HAP-1 (cell line): ENCODE measurements around the gene ZNF678.
"Not testable (repeated sequence)": the region's sequence is repeated elsewhere in the genome, so short reads cannot be mapped to it uniquely, and the experiment has no call there.

Experiments
- DNase-seq, 2 experiments: peaks; one replicate each; pipeline ENCODE4 v3.0.0-alpha.2; 2016 to 2020; ENCODE audit warnings: low spot score in 2 of 2
- H3K27me3 ChIP-seq: fragments of 250-450 bp; sonication (Bioruptor Pico); 2 replicates; pipeline ENCODE4 v1.5.1; 2020; ENCODE audit warnings: low read depth, mild to moderate bottlenecking, moderate library complexity
- H3K36me3 ChIP-seq: fragments of 250-450 bp; sonication (Bioruptor Pico); replicated peaks from 2 replicates; pipeline ENCODE4 v1.5.1; 2020; ENCODE audit warnings: mild to moderate bottlenecking
- H3K4me1 ChIP-seq: fragments of 250-450 bp; sonication (Bioruptor Pico); 2 replicates; pipeline ENCODE4 v1.5.1; 2020; ENCODE audit warnings: mild to moderate bottlenecking
- H3K4me3 ChIP-seq: fragments of 250-450 bp; sonication (Bioruptor Pico); 2 replicates; pipeline ENCODE4 v1.5.1; 2020; ENCODE audit warnings: mild to moderate bottlenecking, moderate library complexity
- H3K9me3 ChIP-seq: fragments of 250-450 bp; sonication (Bioruptor Pico); 2 replicates; pipeline ENCODE4 v1.5.1; 2020; ENCODE audit warnings: mild to moderate bottlenecking, moderate library complexity
- in situ Hi-C: fragments of 300-500 bp; cut with MboI; formaldehyde crosslinking; loops from 3 replicates; pipeline ENCODE4 v1.14.3; 2020; ENCODE audit warnings: low sequenced_read_pairs, inconsistent platforms, mixed read lengths

The ZNF678 gene

GRCh38 chr1:227661495-227661894 is 98.1 kb downstream of the ZNF678 start:
- H3K9me3 ChIP-seq: peaks cover 20% of the 10 kb centered on the region
- no peaks in the 10 kb centered on the region for H3K27me3 ChIP-seq
- no peak overlapping the region for H3K4me3 ChIP-seq
- in situ Hi-C loops: no loop called here
- H3K36me3 ChIP-seq: no peaks in the 10 kb centered on the region
- H3K4me1 ChIP-seq: no peaks in the 10 kb centered on the region
- DNase-seq: no peak

GRCh38 chr1:227662933-227663332 is 99.6 kb downstream of the ZNF678 start:
- in situ Hi-C loops: no loop called here
- no peaks in the 10 kb centered on the region for H3K36me3 ChIP-seq
- no peak overlapping the region for H3K4me3 ChIP-seq

GRCh38 chr1:227666286-227666685 is 102.9 kb downstream of the ZNF678 start:
- DNase-seq: no peak
- Histone ChIP-seq H3K4me3 (no peak overlapping the region), H3K27me3 (no peaks in the 10 kb centered on the region), H3K36me3 (no peaks in the 10 kb centered on the region), H3K9me3 (peaks cover 3% of the 10 kb centered on the region; the same call in 1 of the 2 replicates), H3K4me1 (no peaks in the 10 kb centered on the region)
- in situ Hi-C loops: no loop called here

More at GRCh38 chr1:227662933-227663332, 99.6 kb downstream of the ZNF678 start:
- Histone ChIP-seq H3K27me3 (no peaks in the 10 kb centered on the region), H3K9me3 (peaks cover 12% of the 10 kb centered on the region), H3K4me1 (no peaks in the 10 kb centered on the region)
- DNase-seq: no peak

- DNase-seq: no peak
- Histone ChIP-seq H3K27me3 (no peaks in the 10 kb centered on the region), H3K4me3 (no peak overlapping the region), H3K9me3 (0 out of 2 replicates have a peak, but pooled peaks cover 5% of the 10 kb centered on the region), H3K4me1 (no peaks in the 10 kb centered on the region), H3K36me3 (no peaks in the 10 kb centered on the region)
- in situ Hi-C loops: no loop called here
These were observed 110.1 kb downstream of the ZNF678 start for GRCh38 chr1:227673441-227673840.

- H3K36me3 ChIP-seq: no peaks in the 10 kb centered on the region
- DNase-seq: no peak
- no peaks in the 10 kb centered on the region for H3K9me3 ChIP-seq
- no peaks in the 10 kb centered on the region for H3K4me1 ChIP-seq
- H3K27me3 ChIP-seq: no peaks in the 10 kb centered on the region
- no peak overlapping the region for H3K4me3 ChIP-seq
- in situ Hi-C loops: no loop called here
These were observed 122.5 kb downstream of the ZNF678 start for GRCh38 chr1:227685807-227686206.

DNA sequence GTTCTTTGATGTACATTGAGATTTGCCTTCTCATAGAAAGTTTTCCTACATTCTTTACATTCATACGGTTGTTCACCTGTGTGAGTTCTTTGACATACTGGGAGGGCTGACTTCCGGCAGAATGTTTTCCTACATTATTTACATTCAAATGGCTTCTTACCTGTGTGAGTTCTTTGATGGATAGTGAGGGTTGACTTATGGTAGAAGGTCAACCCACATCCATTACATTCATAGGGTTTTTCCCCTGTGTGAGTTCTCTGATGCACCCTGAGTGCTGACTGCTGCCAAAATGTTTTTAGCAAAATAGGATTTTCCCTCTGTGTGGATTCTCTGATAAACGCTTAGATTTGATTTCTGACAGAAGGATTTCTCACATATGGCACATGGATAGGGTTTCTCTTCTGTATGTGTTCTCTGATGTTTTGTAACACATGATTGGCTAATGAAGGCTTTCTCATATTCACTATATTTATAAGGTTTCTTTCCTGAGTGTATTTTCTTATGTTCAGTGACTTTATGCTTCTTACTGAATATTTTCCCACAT is 134.0 kb downstream of the ZNF678 start:
- Histone ChIP-seq H3K36me3 (no peaks in the 10 kb centered on the region), H3K27me3 (no peaks in the 10 kb centered on the region), H3K9me3 (no peaks in the 10 kb centered on the region), H3K4me3 (no peak overlapping the region), H3K4me1 (no peaks in the 10 kb centered on the region)
- DNase-seq: no peak
- in situ Hi-C loops: no loop called here

DNA sequence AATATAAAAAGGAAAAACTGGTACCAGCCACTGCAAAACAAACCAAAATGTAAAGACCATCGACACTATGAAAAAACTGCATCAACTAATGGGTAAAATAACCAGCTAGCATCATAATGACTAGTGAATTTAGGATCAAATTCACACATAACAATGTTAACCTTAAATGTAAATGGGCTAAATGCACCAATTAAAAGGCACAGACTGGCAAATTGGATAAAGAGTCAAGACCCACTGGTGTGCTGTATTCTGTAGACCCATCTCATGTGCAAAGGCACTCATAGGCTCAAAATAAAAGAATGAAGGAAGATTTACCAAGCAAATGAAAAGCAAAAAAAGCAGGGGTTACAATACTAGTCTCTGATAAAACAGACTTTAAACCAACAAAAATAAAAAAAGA is 138.3 kb downstream of the ZNF678 start:
- H3K4me1 ChIP-seq, H3K4me3 ChIP-seq, H3K27me3 ChIP-seq, H3K36me3 ChIP-seq, DNase-seq, H3K9me3 ChIP-seq, in situ Hi-C loops: not testable (repeated sequence)

DNA sequence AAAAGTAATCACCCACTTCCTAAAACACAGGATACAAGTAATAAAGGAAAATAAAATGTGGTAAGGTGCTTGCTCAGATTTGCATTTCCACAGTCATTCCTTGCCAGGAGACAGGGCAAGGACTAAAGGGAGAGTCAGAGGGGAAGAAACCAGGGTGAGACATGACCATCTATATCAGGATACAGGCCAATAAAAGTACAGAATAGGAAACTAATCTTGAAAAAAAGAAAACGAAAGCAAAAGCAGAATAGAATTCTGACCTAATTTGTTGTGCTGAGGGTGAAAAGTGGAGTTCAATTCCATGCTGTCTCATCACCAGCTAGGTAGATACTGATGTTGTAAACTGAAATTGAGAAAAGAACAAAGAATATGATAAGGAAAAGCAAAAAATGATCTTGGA is 144.5 kb downstream of the ZNF678 start:
- H3K4me3 ChIP-seq: no peak overlapping the region
- no peaks in the 10 kb centered on the region for H3K27me3 ChIP-seq
- no peaks in the 10 kb centered on the region for H3K36me3 ChIP-seq
- no peaks in the 10 kb centered on the region for H3K9me3 ChIP-seq
- H3K4me1 ChIP-seq: no peaks in the 10 kb centered on the region
- in situ Hi-C loops: no loop called here
- DNase-seq: no peak

DNA sequence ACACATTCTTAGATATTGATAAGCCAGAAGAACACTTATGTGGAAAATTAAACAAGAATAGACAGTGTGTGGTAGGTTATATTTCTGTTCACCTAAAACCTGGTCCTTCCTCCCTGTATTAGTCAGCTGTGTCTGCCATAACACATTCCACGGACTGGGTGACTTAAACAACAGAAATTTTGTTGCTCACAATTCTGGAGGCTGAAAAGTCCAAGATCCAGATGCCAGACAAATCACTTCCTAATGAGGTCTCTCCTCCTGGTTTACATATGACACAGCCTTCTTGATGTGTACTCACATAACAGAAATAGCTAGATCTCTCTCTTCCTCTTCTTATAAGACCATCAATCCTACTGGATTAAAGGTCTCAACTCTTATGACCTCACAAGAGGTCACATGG is 146.1 kb downstream of the ZNF678 start:
- H3K4me3 ChIP-seq: no peak overlapping the region
- H3K27me3 ChIP-seq: no peaks in the 10 kb centered on the region
- no peaks in the 10 kb centered on the region for H3K4me1 ChIP-seq
- in situ Hi-C loops: no loop called here
- no peaks in the 10 kb centered on the region; the same call in 1 of the 2 replicates for H3K9me3 ChIP-seq
- DNase-seq: no peak
- no peaks in the 10 kb centered on the region for H3K36me3 ChIP-seq

- H3K36me3 ChIP-seq, H3K27me3 ChIP-seq, in situ Hi-C loops, H3K4me3 ChIP-seq, H3K4me1 ChIP-seq, H3K9me3 ChIP-seq, DNase-seq: not testable (repeated sequence)
These were observed 147.1 kb downstream of the ZNF678 start for GRCh38 chr1:227710474-227710873.

DNA sequence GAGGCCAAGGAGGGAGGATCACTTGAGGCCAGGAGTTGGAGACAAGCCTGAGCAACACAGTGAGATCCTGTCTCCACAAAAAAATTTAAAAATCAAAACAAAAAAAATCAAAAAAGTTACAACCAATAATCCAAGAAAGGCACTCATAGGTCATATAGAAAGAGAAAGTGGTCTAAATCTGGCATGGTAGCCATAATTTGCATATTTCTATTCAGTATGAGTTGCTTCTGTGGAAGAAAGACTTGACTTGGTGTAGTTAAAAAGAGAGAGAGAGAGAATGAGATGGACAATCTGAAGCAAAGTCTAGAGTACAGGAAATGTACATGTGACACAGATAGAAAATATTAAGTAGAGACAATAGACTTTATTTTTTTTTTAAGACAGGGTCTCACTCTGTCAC is 149.3 kb downstream of the ZNF678 start:
- in situ Hi-C loops: no loop called here
- no peak for DNase-seq
- Histone ChIP-seq H3K9me3 (no peaks in the 10 kb centered on the region; the same call in 1 of the 2 replicates), H3K4me1 (no peaks in the 10 kb centered on the region), H3K4me3 (no peak overlapping the region), H3K27me3 (no peaks in the 10 kb centered on the region), H3K36me3 (no peaks in the 10 kb centered on the region)

- Histone ChIP-seq H3K27me3 (no peaks in the 10 kb centered on the region), H3K4me3 (no peak overlapping the region), H3K36me3 (no peaks in the 10 kb centered on the region), H3K9me3 (no peaks in the 10 kb centered on the region), H3K4me1 (no peaks in the 10 kb centered on the region)
- no peak for DNase-seq
- in situ Hi-C loops: no loop called here
These were observed 155.6 kb downstream of the ZNF678 start for GRCh38 chr1:227718932-227719331.

GRCh38 chr1:227723474-227723873 is 160.1 kb downstream of the ZNF678 start:
- no peak for DNase-seq
- no peaks in the 10 kb centered on the region; the same call in 1 of the 2 replicates for H3K36me3 ChIP-seq
- H3K4me3 ChIP-seq: no peak overlapping the region
- H3K9me3 ChIP-seq: no peaks in the 10 kb centered on the region
- in situ Hi-C loops: no loop called here
- no peaks in the 10 kb centered on the region for H3K27me3 ChIP-seq
- 0 out of 2 replicates have a peak, but pooled peaks cover 2% of the 10 kb centered on the region for H3K4me1 ChIP-seq

GRCh38 chr1:227725046-227725445 is 161.7 kb downstream of the ZNF678 start:
- no peak for DNase-seq
- no peaks in the 10 kb centered on the region for H3K27me3 ChIP-seq
- no peaks in the 10 kb centered on the region; the same call in 1 of the 2 replicates for H3K36me3 ChIP-seq
- peaks cover 6% of the 10 kb centered on the region; the same call in 1 of the 2 replicates for H3K4me1 ChIP-seq
- in situ Hi-C loops: no loop called here
- no peaks in the 10 kb centered on the region for H3K9me3 ChIP-seq
- no peak overlapping the region for H3K4me3 ChIP-seq

DNA sequence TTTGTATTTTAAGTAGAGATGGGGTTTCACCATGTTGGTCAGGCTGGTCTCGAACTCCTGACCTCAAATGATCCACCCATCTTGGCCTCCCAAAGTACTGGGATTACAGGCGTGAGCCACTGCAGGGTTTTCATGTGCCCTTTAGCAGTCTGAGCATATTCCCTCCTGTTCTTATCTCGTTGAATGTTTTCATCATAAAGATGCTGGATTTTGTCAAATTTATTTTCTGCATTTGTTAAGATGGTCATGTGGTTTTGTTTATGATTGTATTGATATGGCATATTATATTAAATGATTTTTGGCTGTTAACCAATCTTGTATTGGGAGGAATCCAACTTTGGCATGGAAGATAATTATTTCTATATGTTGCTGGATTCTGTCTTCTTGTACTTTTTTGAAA is 163.0 kb downstream of the ZNF678 start:
- in situ Hi-C loops: no loop called here

More for the DNA sequence above, 163.0 kb downstream of the ZNF678 start:
- DNase-seq: no peak
- H3K4me3 ChIP-seq: no peak overlapping the region
- peaks cover 6% of the 10 kb centered on the region; the same call in 1 of the 2 replicates for H3K4me1 ChIP-seq
- H3K27me3 ChIP-seq: no peaks in the 10 kb centered on the region
- peaks cover 5% of the 10 kb centered on the region for H3K36me3 ChIP-seq
- H3K9me3 ChIP-seq: no peaks in the 10 kb centered on the region
